ENCODE results near the gene LCE3C. TPM values are rescaled to one million over a fixed set of nuclear protein-coding genes. Genes with fewer than 3 reads are reported as not detected.

Gene LCE3C
- total RNA-seq, 5 donors from 2014 or later (not counting 1 experiment from before 2014, with no cell fraction given), result not detected

- Histone ChIP-seq H3K4me3 (ENCODE audit: control insufficient read depth in 1 of 2, extremely low read depth in 1 of 2, low read length in 1 of 2) (no peak overlapping the region), H3K36me3 (ENCODE audit: control insufficient read depth in 2 of 2, extremely low read depth in 1 of 2, insufficient read depth in 1 of 2, low read length in 1 of 2) (no peaks in the 10 kb centered on the region), H3K9me3 (no peaks in the 10 kb centered on the region), H3K27ac (ENCODE audit: low read length) (no peak overlapping the region), H3K4me1 (ENCODE audit: control insufficient read depth in 1 of 2, extremely low read depth in 1 of 2, insufficient read depth in 2 of 2, low read length in 2 of 2) (no peaks in the 10 kb centered on the region), H3K27me3 (replicated peaks in 1 of 2; ENCODE audit: control insufficient read depth in 2 of 2, extremely low read depth in 1 of 2, insufficient read depth in 2 of 2, low read length in 1 of 2) (peaks cover 0 to 11% of the 10 kb centered on the region in 2 experiments)
- peaks cover 30 to 41% of the 10 kb centered on the region in 2 donors for H3K27me3 Mint-ChIP-seq
- no peak overlapping the region for H3K27ac Mint-ChIP-seq
- no peaks in the 10 kb centered on the region for H3K36me3 Mint-ChIP-seq
- ChIA-PET POLR2A (no interaction called here), CTCF (no interaction called here)
- H3K4me1 Mint-ChIP-seq, result no peaks in the 10 kb centered on the region
- ATAC-seq (replicated peaks in 1 of 4), result no peak
- no peak overlapping the region for H3K4me3 Mint-ChIP-seq
- no peak for DNase-seq
- 57% methylated on average over 2 of the region's 3 CpGs for WGBS (ENCODE audit: insufficient coverage)
- no peaks in the 10 kb centered on the region for H3K9me3 Mint-ChIP-seq
These were observed 45.1 kb downstream of the LCE3C start for GRCh38 chr1:152645146-152645545.

GRCh38 chr1:152646656-152647055 lies 46.6 kb downstream of the LCE3C start:
- no peak overlapping the region for H3K27ac ChIP-seq (ENCODE audit: low read length)
- no peaks in the 10 kb centered on the region for H3K9me3 ChIP-seq
- peaks cover 0 to 11% of the 10 kb centered on the region in 2 experiments for H3K27me3 ChIP-seq (replicated peaks in 1 of 2; ENCODE audit: control insufficient read depth in 2 of 2, extremely low read depth in 1 of 2, insufficient read depth in 2 of 2, low read length in 1 of 2)
- Mint-ChIP-seq H3K4me3 (no peak overlapping the region), H3K27ac (no peak overlapping the region), H3K4me1 (no peaks in the 10 kb centered on the region), H3K36me3 (no peaks in the 10 kb centered on the region), H3K9me3 (no peaks in the 10 kb centered on the region), H3K27me3 (peaks cover 35 to 41% of the 10 kb centered on the region in 2 donors)
- no peak overlapping the region for H3K4me3 ChIP-seq (ENCODE audit: control insufficient read depth in 1 of 2, extremely low read depth in 1 of 2, low read length in 1 of 2)
- H3K36me3 ChIP-seq (ENCODE audit: control insufficient read depth in 2 of 2, extremely low read depth in 1 of 2, insufficient read depth in 1 of 2, low read length in 1 of 2), result no peaks in the 10 kb centered on the region
- no peaks in the 10 kb centered on the region for H3K4me1 ChIP-seq (ENCODE audit: control insufficient read depth in 1 of 2, extremely low read depth in 1 of 2, insufficient read depth in 2 of 2, low read length in 2 of 2)
- ATAC-seq (replicated peaks in 1 of 4), result no peak
- ChIA-PET CTCF (no interaction called here), POLR2A (no interaction called here)
- no peak for DNase-seq

Other genes with a start within 250 kb of the LCE3C start
- not detected for gene FLG2, start 240.2 kb upstream of the LCE3C start, total RNA-seq
- gene CRNN, start 186.0 kb upstream of the LCE3C start, total RNA-seq, result not detected
- gene LCE5A, start 89.4 kb upstream of the LCE3C start, total RNA-seq, result not detected
- not detected for gene CRCT1, start 85.8 kb upstream of the LCE3C start, total RNA-seq
- gene LCE3E, start 33.5 kb upstream of the LCE3C start, total RNA-seq, result not detected
- gene LCE3D, start 19.7 kb upstream of the LCE3C start, total RNA-seq, result not detected
- not detected for gene LCE3B, start 13.6 kb downstream of the LCE3C start, total RNA-seq
- not detected for gene LCE3A, start 22.9 kb downstream of the LCE3C start, total RNA-seq
- gene LCE2D, start 63.1 kb downstream of the LCE3C start, total RNA-seq, result not detected
- not detected for gene LCE2C, start 75.0 kb downstream of the LCE3C start, total RNA-seq
- gene LCE2B, start 85.9 kb downstream of the LCE3C start, total RNA-seq, result not detected
- not detected for gene LCE2A, start 98.1 kb downstream of the LCE3C start, total RNA-seq
- not detected for gene LCE4A, start 107.9 kb downstream of the LCE3C start, total RNA-seq
- not detected for gene KPRP, start 157.8 kb downstream of the LCE3C start, total RNA-seq
- gene LCE1F, start 174.9 kb downstream of the LCE3C start, total RNA-seq, result not detected
- not detected for gene LCE1E, start 186.0 kb downstream of the LCE3C start, total RNA-seq
- not detected for gene LCE1D, start 196.5 kb downstream of the LCE3C start, total RNA-seq
- gene LCE1C, start 206.4 kb downstream of the LCE3C start, total RNA-seq, result not detected
- gene LCE1B, start 211.7 kb downstream of the LCE3C start, total RNA-seq, result not detected
- gene LCE1A, start 227.2 kb downstream of the LCE3C start, total RNA-seq, result not detected
- not detected for gene LCE6A, start 242.6 kb downstream of the LCE3C start, total RNA-seq